Colon (tissue), 2 donors: ENCODE measurements around the gene GRM4.
"Not testable (repeated sequence)": the region's sequence is repeated elsewhere in the genome, so short reads cannot be mapped to it uniquely, and the experiment has no call there.

Experiments
- FAIRE-seq: peaks from 2 replicates; lab custom pipeline; 2012; peaks lifted over from hg19 to GRCh38; lab: Jason Lieb, UNC
- donor health status: control.
- donor health status: control.

Gene GRM4

DNA sequence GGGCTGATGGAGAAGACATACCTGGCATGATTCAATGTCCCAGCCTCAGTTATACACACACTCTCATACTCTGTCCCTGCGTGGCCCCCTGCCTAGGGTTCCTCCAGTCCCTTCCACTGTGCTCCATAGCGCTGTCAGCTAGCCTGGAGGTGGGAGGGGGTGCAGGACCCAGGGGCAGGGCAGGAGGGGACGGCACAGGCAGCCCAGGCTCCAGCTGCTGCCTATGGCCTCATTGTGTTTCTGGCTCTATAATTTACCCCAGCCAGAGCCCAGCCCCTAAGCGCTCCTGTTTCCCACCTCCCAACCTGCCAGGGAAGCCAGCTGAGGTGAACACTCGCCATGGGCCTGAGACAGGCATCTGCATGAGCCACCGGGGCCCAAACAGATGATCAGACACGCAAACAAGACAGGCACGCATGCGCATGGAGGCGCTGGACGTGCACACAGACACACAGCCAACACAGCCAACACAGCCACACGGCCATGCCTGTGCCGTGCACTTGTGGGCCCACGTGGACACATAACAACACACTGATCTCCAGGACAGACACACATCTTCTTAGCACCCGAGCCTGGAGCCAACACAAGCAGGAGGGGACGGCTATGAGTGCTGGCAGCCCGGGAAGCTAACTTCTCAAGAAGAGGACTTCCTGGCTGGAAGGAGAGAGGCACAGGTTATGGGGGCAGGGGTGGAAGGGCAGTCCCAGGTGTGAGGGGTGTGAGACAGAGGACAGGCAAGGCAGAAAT, 124.9 kb downstream of the GRM4 start:
- FAIRE-seq, result no peak

DNA sequence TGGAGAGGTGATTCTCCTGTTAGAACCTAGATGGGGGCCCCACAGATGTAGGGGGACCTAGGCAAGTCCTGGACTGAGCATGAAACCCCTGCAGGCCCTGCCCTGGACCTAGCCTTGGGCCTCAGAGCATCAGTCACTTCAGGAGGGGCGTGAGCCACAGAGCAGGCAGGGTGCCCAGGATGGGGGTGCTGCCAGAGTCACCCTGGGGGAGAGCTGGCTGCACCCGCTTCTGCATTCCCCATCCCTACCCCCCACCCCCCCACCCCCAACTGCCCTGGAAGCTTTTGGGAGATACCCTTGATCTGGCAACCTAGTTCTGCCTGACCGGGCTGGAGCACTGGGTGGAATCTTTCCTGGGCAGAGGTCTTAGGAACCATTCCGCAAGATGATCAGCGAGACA, 125.6 kb downstream of the GRM4 start:
- no peak for FAIRE-seq

DNA sequence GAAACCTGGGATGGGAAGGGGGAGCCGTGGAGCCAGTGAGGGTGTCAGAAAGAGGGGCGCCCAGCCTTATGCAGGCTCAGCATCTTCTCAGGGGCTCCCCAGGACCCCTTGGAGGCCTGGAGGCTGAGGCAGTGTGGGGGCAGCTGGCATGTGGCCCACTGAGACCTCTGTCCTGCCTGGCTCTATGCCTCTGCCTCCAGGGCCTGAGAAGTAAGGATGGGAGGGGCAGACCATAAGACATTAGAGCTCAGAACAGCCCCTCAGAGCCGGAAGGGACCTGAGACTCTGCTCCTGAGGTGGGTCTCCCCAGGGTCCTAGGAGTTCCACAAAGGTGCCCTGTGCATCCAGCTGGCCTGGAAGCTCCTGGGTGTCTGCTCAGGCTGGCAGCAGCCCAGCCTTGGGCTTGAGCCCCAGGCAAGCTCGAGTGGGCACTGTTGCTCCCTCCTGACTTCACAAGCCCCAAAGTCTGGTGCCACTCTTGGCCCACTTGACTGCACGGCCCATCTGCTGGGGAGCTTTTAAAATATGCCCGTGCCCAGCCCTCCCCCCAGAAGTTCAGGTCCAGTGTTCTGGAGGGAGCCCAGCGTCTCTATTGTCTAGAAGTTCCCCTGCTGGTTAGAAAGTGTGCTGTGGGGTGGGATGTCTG, 126.8 kb downstream of the GRM4 start:
- no peak for FAIRE-seq

DNA sequence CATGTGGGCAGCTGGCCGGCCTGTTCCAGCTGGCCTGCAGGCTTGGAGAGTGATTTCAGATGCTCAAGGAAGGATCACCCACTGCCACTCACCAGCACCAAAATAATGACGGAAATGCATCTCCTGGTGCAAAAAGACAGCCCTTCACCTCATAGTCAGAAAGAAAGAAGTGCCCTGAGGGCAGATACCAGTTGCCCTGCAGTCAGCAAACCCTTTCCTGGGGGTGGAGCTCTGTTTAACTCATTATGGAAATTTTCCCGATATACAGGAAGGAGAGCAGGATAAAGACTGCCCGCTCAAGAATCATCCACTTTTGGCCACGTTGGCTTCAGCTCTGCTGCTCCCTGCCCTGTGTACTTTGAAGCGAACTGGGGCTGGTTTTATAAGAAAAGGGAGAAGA, 127.9 kb downstream of the GRM4 start:
- no peak for FAIRE-seq

DNA sequence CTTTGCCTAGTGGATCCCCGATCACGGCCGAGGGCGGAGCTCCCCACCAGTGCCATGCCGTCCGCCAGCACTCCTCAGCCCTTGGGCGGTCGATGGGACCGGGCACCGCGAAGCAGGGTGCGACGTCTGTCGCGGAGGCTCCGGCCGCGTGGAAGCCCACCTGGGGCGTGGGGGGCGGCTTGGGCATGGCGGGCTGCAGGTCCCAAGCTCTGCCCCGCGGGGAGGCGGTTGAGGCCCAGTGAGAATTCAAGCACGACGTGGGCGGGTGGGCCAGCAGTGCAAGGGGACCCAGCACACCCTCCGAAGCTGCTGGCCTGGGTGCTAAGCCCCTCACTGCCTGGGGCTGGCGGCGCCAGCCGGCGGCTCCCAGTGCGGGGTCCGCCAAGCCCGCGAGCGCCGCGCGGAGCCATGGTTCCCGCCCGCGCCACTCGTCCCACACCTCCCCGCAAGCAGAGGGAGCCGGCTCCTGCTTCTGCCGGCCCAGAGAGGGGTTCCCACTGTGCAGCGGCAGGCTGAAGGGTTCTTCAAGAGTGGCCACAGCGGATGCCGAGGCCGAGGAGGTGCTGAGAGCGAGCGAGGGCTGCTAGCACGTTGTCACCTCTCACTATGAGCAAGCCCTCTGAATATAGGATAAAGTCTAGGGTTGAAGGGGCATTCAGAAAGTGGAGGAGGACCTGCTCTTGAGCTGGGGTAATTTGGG, 128.6 kb downstream of the GRM4 start:
- no peak for FAIRE-seq

DNA sequence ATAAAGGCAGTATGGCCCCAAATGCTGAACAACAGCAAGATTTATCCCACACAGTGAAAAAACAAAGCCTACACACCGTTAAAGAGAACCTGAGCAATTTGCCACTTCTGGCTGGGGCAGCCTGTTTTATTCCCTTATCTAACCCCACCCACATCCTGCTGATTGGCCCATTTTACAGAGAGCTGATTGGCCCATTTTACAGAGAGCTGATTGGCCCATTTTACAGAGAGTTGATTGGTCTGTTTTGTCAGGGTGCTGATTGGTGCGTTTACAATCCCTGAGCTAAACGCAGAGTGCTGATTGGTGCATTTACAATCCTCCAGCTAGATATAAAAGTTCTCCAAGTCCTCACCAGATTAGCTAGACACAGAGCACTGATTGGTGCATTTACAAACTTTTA, 129.3 kb downstream of the GRM4 start:
- FAIRE-seq, result not testable (repeated sequence)

DNA sequence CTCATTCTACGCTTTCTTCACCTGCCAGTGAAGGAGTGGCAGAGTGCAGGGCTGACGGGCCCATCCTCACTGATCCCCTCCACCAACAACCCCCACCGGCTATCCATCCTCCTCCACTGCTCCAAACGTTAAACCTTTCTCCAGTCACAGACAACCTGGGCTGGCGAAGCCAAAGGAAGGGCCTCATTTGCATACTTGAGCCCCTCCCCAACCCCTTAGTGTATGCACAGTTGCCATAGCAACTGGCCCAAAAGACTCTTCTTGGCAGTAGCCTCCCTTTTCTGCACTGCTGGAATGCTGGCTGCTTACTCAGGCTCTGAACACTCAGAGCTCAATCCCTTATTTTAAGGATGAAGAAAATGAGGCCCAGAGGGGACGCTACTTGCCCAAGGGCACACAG, 130.3 kb downstream of the GRM4 start:
- no peak for FAIRE-seq

DNA sequence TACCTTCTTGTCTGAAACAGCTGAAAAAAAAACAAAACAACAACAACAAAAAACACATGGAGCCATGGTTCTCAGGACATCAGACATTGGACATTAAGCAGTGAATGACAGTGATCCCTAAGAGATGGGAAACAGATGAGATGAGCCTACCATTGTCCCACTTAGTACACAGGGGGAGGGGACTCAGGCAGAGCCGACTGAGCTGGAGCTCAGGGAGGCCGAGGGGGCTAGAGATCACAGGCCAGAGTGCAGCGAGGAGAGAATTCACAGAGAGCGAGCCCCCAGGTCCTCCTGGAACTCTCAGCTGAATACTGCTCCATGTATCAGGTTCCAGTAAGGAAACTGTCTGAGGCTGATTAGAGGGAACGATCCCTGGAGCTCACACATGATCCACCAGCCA, 134.6 kb downstream of the GRM4 start:
- FAIRE-seq, result no peak

DNA sequence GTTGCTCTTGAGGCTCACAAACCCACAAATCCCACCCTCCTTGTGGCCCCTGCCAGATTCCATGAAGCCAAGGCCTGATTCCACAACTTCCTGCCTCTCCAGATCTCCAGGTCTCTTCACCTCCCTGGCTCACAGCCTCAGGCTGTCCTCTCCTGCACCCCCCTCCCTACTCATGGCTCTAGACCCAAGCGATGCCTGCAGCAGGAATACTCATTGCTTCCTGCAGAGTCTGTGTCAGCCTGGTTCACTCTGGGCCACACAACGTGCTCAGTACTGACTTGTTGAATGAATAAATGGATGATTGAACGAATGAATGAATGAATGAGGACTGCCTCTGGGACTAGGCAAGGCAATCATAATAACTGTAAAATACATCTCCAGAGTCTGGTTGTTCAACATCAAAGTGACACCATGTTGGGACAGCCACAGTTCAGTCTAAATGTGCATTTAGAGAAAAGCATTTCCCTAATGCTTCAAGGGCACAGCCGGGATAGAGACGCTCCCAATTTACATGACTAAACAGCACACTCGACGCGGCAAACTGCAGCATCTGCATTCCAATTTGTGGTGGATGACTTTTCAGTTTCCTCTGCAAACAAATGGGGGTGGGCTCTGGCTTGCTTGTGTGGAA, 139.9 kb downstream of the GRM4 start:
- no peak for FAIRE-seq

DNA sequence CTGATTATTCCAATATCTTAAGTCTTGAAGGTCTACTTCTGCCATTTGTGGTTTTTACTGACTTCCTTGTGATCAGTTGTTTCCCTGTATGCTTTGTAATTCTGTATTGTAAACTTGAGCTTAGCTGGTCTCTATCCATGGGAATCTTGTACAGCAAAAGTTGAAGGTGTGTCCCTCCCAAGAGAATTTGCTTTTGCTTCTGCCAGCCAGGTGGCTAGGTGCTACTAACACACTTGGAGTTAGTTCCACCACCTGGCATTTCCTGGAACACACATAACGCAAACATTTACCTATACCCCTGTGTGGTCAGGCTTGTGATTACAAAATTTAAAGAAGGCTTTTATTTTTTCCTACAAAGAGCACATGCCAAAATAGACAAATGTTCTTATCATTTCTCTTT, 141.2 kb downstream of the GRM4 start:
- FAIRE-seq, result no peak

DNA sequence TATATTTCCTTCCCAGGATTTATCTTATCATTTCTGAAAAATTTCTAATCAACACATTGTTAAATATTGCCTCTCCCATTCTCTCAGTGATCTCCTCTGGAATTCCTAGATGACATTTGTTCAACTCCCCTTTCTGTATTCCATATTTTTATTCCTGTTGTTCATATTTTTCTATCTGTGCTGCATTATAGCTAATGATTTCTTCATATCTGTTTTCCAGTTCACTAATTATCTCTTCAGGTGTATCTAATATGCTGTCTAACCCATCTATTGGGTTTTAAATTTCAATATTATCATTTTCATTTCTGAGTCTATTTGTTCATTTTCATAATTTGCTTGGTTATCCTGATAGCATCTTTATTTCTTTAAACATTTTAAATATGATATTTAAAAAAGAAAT, 141.9 kb downstream of the GRM4 start:
- FAIRE-seq, result no peak

DNA sequence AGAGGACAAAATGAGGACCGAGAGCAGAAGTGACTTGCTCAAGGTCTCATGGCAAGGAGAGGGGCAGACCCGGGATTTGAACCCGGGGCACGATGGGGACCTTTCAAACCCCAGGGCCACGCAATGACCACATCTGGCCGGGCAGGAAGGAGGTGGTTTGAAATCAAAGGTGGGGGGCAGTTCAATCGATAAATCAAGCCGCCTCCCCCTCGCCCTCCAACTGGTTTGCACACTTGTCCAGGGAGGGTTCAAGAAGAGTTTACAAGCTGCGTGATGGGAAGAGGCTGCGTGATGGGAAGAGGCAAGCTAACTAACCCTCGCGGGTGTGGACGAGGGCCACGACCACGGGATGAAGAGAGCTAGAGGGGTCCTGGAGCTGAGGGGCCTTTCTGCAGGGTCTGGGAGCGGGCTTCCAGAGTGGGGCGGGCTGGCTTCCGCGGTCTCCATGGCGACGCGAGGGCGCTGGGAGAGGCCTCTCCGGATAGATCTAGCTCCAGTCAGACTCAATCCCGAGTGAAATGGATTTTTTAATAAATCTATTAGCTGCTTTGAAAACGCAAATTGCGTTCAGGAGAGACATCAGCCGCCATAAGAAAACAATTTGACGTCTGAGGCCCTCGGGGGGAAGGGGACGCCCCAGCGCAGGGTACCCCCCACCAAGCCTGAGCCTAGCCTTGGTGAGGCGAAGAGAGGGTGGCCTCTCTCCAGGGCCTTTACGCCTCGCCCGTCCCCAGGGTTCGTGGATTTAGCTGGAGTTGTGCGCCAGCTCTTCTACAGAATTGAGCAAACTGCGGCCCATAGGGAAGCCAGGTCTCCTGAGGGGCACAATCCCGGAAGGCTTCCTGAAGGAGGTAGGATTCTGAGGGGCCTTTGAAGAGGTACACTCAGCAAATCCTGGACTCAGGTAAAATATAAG, 143.9 kb downstream of the GRM4 start:
- no peak for FAIRE-seq

DNA sequence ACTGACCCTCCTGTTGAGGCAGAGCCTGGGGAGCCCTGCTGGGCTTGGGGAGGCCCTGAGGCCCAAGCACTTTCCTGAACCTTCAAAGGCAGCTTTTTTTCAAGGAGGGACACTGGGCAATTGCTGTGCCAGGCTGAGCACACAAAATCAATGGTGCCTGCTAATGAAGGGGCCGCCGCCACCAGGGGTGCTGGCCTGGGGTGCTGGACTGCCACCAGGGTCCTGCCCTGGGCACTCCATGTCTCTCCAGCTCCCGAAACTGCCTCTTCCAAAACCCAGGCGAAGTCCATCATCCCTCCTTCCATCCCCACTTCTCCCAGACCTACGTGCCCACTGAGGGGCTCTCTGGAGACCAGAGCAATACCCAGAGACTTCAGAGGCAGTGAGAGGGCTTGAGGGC, 145.6 kb downstream of the GRM4 start:
- no peak for FAIRE-seq

DNA sequence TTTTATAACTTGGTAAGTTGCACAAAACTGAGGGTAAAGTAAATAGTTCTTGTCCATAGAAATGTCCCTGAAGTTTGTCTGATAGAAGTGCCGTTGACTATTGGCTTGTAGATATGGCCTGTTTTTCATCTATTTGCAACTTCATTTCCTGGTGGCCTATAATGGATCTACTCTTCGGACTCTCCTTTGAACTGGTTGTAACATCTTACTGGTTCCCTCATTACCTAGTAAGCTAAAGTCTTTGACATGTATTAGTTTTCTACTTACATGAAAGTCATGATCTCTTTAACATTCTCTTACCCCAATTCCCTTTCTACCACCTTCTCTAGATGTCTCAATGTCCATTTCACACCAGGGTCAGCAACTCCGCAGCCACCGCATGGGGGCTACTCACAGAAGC, 146.3 kb downstream of the GRM4 start:
- no peak for FAIRE-seq

DNA sequence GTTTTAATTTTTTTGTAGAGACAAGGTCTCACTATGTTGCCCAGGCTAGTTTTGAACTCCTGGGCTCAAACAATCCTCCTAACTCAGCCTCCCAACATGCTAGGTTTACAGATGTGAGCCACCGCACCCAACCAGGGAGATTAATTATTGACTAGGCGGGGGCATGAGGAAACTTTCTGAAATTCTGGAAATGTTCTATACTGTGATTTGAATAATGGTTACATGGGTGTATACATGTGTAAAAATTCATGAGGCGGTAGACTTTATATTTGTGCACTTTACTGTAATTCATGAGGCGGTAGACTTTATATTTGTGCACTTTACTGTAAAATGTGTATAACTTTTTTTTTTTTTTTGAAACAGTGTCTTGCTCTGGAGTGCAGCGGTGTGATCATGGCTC, 147.2 kb downstream of the GRM4 start:
- FAIRE-seq, result no peak

DNA sequence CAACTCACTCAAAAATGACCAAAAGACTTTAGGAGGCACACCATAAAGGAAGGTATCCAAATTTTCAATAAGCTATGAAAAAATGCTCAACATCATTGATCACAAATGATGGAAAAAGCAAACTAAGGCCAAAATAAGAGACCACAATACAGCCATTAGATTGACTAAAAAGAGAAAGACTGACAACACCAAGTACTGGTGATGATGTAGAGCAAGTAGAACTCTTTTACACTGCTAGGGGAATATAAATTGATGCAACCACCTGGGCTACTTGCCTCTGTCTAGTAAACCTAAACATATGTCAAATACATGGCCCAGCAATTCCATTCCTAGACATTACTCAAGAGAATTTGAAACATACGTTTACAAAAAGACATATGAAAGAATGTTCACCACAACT, 148.6 kb downstream of the GRM4 start:
- no peak for FAIRE-seq

DNA sequence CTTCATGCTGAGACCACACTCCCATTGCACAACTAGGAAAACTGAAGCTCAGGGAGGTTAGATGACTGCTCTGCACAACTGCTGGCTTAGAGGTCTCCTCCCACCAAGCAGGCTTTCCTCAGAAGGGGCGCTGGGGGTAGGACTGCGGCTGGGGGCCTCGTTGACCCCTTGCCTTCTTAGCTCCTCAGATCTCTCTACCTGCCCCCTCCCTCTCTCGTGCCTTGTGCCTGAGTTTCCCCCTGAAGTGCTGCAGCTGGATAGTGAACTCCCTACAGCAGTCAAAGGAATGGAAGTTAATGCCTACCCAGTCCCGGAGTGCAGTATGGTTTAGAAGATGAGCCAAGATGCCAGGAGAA, 149.8 kb downstream of the GRM4 start:
- FAIRE-seq, result no peak

DNA sequence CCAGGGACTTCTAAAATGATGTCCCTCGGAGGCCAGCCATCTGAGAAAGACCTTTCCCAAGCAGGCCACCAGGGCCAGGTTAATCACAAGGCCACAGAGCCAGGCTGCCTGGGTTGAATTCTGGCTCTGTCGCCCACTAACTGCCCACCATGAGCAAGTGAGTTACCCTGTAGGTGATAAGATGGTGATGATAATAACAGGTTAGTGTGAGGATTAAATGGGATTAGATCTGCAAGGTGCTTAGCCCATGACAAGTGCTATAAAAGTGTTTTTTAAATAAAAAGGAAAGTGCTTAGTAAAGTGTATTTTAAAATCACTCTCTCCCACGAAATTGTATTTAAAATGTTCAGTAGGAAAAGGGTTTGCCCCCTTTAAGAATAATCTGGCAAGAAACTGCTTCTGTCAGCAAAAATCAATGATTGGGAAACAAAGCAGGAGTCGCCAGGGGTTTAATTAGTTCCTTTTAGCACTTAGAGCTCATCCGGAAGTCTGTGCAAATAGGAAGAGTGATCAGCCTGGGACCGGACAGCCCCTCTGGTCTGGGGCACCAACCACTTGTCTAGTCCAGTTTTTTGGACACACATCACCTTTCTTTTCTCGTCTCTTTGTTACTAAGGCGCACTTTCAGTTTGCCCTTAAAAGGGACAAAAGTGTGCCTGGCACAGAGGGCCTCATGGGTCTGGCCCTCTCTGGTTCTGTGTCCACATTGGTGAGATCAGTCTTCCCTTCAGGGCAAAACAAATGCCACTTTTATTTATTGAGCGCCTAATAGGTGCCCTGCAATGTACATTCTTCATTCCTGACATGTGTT, 150.4 kb downstream of the GRM4 start:
- FAIRE-seq, result no peak

DNA sequence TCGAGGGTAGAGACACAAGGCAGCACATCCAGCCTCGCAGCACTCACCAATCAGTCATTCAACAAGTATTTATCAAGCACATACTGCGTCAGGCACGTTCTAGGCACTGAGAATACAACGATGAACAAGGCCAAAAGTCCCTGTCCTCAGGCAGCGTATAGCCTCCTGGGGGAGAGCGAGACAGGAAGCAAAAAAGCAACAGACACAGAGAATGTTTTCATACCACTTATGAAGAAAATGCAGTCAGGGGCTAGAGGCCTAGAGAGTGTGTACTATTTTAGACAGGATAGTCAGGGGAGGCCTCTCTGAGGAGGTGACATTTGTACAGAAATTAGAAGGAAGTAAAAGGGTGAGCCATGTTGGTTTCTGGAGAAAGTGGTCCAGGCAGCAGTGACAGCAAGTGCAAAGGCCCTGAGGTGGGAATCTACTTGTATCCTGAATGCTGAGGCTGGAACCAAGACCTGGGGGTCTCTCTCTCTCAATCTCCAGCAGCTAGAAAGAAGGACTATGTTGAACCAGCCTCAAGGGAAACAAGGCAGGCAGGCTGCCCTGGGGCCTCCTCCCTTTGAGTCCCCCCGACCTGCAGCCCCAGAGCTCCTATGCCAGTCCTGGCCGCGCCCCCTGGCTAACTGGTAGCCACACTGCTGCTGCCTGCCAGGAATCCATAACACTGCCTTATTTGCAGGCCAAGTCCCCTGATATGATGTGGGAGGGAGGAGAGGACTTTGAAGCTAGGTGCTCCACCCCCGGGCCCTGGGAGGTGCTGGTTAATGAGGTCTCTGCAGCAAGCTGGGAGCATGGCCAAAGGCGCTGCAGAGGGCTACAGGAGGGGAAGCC, 151.2 kb downstream of the GRM4 start:
- no peak for FAIRE-seq
